ENCODE data around the gene GRID1.

GRID1 gene

GRCh38 chr10:86399879-86400704 is 33.5 kb upstream of the GRID1 start:
- peak overlapping the region; percentile 71 for H3K4me3 ChIP-seq (ENCODE audit: low read depth, low read length)
- peak; percentile 92 for TF ChIP-seq CTCF (conservative IDR thresholded peaks at IDR 0.05; ENCODE audit: low read depth, low read length)
- peak; percentile 97 for DNase-seq (ENCODE audit: low read depth)

GRCh38 chr10:86399514-86399878 is 32.9 kb upstream of the GRID1 start:
- no peak for DNase-seq (ENCODE audit: low read depth)
- TF ChIP-seq CTCF (conservative IDR thresholded peaks at IDR 0.05; ENCODE audit: low read depth, low read length) = no peak
- H3K4me3 ChIP-seq (ENCODE audit: low read depth, low read length) = no peak overlapping the region

GRCh38 chr10:86397120-86397519 is 30.5 kb upstream of the GRID1 start:
- no peak for DNase-seq (ENCODE audit: low read depth)
- no peak for TF ChIP-seq CTCF (conservative IDR thresholded peaks at IDR 0.05; ENCODE audit: low read depth, low read length)
- H3K4me3 ChIP-seq (ENCODE audit: low read depth, low read length) = no peak overlapping the region

- no peak for TF ChIP-seq CTCF (conservative IDR thresholded peaks at IDR 0.05; ENCODE audit: low read depth, low read length)
- H3K4me3 ChIP-seq (ENCODE audit: low read depth, low read length) = no peak overlapping the region
- no peak for DNase-seq (ENCODE audit: low read depth)
These were observed 27.4 kb upstream of the GRID1 start for GRCh38 chr10:86393862-86394455.

GRCh38 chr10:86393362-86393761 is 26.8 kb upstream of the GRID1 start:
- TF ChIP-seq CTCF (conservative IDR thresholded peaks at IDR 0.05; ENCODE audit: low read depth, low read length) = no peak
- H3K4me3 ChIP-seq (ENCODE audit: low read depth, low read length) = no peak overlapping the region
- DNase-seq (ENCODE audit: low read depth) = no peak

GRCh38 chr10:86392723-86393094 is 26.1 kb upstream of the GRID1 start:
- H3K4me3 ChIP-seq (ENCODE audit: low read depth, low read length) = no peak overlapping the region
- no peak for DNase-seq (ENCODE audit: low read depth)
- TF ChIP-seq CTCF (conservative IDR thresholded peaks at IDR 0.05; ENCODE audit: low read depth, low read length) = no peak

All from choroid plexus epithelial cell (primary cell).